GM12878 (cell line): ENCODE measurements around the gene ZNF860. TPM values are rescaled to one million over a fixed set of nuclear protein-coding genes. Genes with fewer than 3 reads are reported as not detected.

ENCODE experiments used
- ATAC-seq: fragments of 200-7000 bp; cut with Tn5 transposase; 3 replicates; pipeline ENCODE4 v1.9.1; 2020; ENCODE audit warnings: mild to moderate bottlenecking, moderate library complexity
- BruUV-seq: library from RNA; stranded (reverse); fragments of 400-500 nt; replicated peaks from 2 replicates; lab custom pipeline; 2021; lab: Mats Ljungman, UMichigan
- CTCF ChIA-PET: fragments of 300-600 bp; sonication (Branson Sonifier 250); formaldehyde crosslinking; extraction: SDS; loops from one replicate; lab custom pipeline; 2021; ENCODE audit warnings: inconsistent platforms; lab: Yijun Ruan, JAX
- POLR2A ChIA-PET: fragments of 350-600 bp; formaldehyde crosslinking; extraction: SDS; loops from one replicate; lab custom pipeline; 2021; ENCODE audit warnings: inconsistent platforms; lab: Charles Lee
- RAD21 ChIA-PET: fragments of 300-600 bp; sonication (Branson Sonifier 250); formaldehyde crosslinking; loops from one replicate; lab custom pipeline; 2023; ENCODE audit warnings: antibody characterized with exemption; ENCODE audit not compliant: unreplicated experiment; lab: Charles Lee
- SMC1A ChIA-PET: fragments of 300-600 bp; sonication (Branson Sonifier 250); formaldehyde crosslinking; loops from one replicate; lab custom pipeline; 2023; ENCODE audit not compliant: unreplicated experiment, uncharacterized antibody; lab: Charles Lee
- DNase-seq: peaks from one replicate; pipeline ENCODE4 v3.0.0-alpha.2; 2011; ENCODE audit warnings: low read depth, low spot score
- FAIRE-seq: peaks from 3 replicates; lab custom pipeline; 2011; peaks lifted over from hg19 to GRCh38; lab: Jason Lieb, UNC
- H2AFZ ChIP-seq: 2 replicates; pipeline ENCODE4 v1.6.0; 2011; ENCODE audit warnings: low read depth, low read length, control low read depth; ENCODE audit not compliant: control insufficient read depth
- H3K27ac ChIP-seq: 2 replicates; pipeline ENCODE4 v1.5.1; 2011; ENCODE audit warnings: control low read depth; ENCODE audit not compliant: control insufficient read depth, insufficient read depth
- H3K27me3 ChIP-seq, 2 experiments: replicated peaks in 1 of 2; 2 replicates each; pipeline versions ENCODE4 v1.6.0 to v1.6.1; 2011; ENCODE audit warnings: low read length in 1 of 2; ENCODE audit not compliant: control insufficient read depth in 2 of 2, insufficient read depth in 2 of 2
- H3K36me3 ChIP-seq, 2 experiments: 2 replicates each; pipeline ENCODE4 v1.5.1; 2011; ENCODE audit warnings: low read length in 1 of 2; ENCODE audit not compliant: control insufficient read depth in 2 of 2, insufficient read depth in 2 of 2
- H3K4me1 ChIP-seq: 2 replicates; pipeline ENCODE4 v1.6.1; 2011; ENCODE audit warnings: mild to moderate bottlenecking, low read length, moderate library complexity, mixed read lengths; ENCODE audit not compliant: control insufficient read depth, insufficient read depth
- H3K4me2 ChIP-seq: 2 replicates; pipeline ENCODE4 v1.6.0; 2011; ENCODE audit warnings: control low read depth; ENCODE audit not compliant: control insufficient read depth, insufficient read depth
- H3K4me3 ChIP-seq: fragments of 200-600 bp; sonication (generic); 2 replicates; pipeline ENCODE4 v1.5.1; 2016
- H3K79me2 ChIP-seq: 2 replicates; pipeline ENCODE4 v1.6.0; 2011; ENCODE audit warnings: low read length; ENCODE audit not compliant: control insufficient read depth, insufficient read depth
- H3K9ac ChIP-seq: 2 replicates; pipeline ENCODE4 v1.8.0; 2011; ENCODE audit warnings: low read length, control low read depth, mixed read lengths; ENCODE audit not compliant: control insufficient read depth, insufficient read depth
- H3K9me3 ChIP-seq: replicated peaks from 3 replicates; pipeline ENCODE4 v1.5.1; 2011; ENCODE audit warnings: mild to moderate bottlenecking, low read length; ENCODE audit not compliant: control insufficient read depth, insufficient read depth
- H4K20me1 ChIP-seq: 2 replicates; pipeline ENCODE4 v1.6.0; 2011; ENCODE audit not compliant: control insufficient read depth, insufficient read depth
- ASH2L ChIP-seq: fragments of 300-600, 200-600 bp; sonication (generic); IDR thresholded peaks from 2 replicates; pipeline ENCODE4 v1.6.1; 2017; ENCODE audit warnings: low read depth, mild to moderate bottlenecking, borderline replicate concordance
- EP300 ChIP-seq, 2 experiments: fragments of 150-350 bp in 1 of 2; IDR thresholded peaks; 2 replicates each; pipeline ENCODE4 v1.6.1; 2011 to 2012; ENCODE audit warnings: low read depth in 2 of 2, low read length in 2 of 2, borderline replicate concordance in 1 of 2, improper control_type of control experiment in 1 of 2, inconsistent platforms in 1 of 2; ENCODE audit not compliant: control insufficient read depth in 1 of 2
- ESRRA ChIP-seq: IDR thresholded peaks from 2 replicates; pipeline ENCODE4 v1.6.1; 2012; ENCODE audit warnings: mild to moderate bottlenecking, low read length, improper control_type of control experiment
- EZH2 ChIP-seq: IDR thresholded peaks from 2 replicates; pipeline ENCODE4 v1.6.1; 2012; ENCODE audit warnings: low read depth, mild to moderate bottlenecking, control low read depth, inconsistent platforms, low read length, borderline replicate concordance; ENCODE audit not compliant: control insufficient read depth
- MXI1 ChIP-seq: fragments of 150-350 bp; IDR thresholded peaks from 2 replicates; pipeline ENCODE4 v1.6.1; 2011; ENCODE audit warnings: low read depth, mild to moderate bottlenecking, inconsistent platforms, low read length, improper control_type of control experiment
- MYC ChIP-seq: IDR thresholded peaks from 2 replicates; pipeline ENCODE4 v1.6.1; 2011; ENCODE audit warnings: mild to moderate bottlenecking, low read length, moderate library complexity, inconsistent platforms; ENCODE audit not compliant: insufficient read depth, insufficient replicate concordance, insufficient read length, severe bottlenecking
- PAX8 ChIP-seq: fragments of 450-650 bp; IDR thresholded peaks from 2 replicates; pipeline ENCODE4 v1.6.1; 2017; ENCODE audit warnings: mild to moderate bottlenecking, moderate library complexity
- RAD21 ChIP-seq: IDR thresholded peaks from 2 replicates; pipeline ENCODE4 v1.6.1; 2011; ENCODE audit warnings: mild to moderate bottlenecking, low read depth, low read length, moderate library complexity; ENCODE audit not compliant: insufficient read depth
- SPI1 ChIP-seq: IDR thresholded peaks from 2 replicates; pipeline ENCODE4 v1.6.1; 2011; ENCODE audit warnings: low read depth, mild to moderate bottlenecking, low read length, moderate library complexity, borderline replicate concordance; ENCODE audit not compliant: insufficient read depth
- ZNF207 ChIP-seq: fragments of 450-650 bp; IDR thresholded peaks from 2 replicates; pipeline ENCODE4 v1.6.1; 2014; ENCODE audit warnings: antibody characterized with exemption, mild to moderate bottlenecking, borderline replicate concordance
- ZNF217 ChIP-seq: fragments of 450-650 bp; IDR thresholded peaks from 2 replicates; pipeline ENCODE4 v1.6.1; 2017; ENCODE audit warnings: antibody characterized with exemption, mild to moderate bottlenecking
- ZNF384 ChIP-seq: IDR thresholded peaks from 2 replicates; pipeline ENCODE4 v1.6.1; 2012; ENCODE audit warnings: low read depth, mild to moderate bottlenecking, low read length, improper control_type of control experiment, borderline replicate concordance
- WGBS: methylation state at CpG from one replicate; pipeline ENCODE4 v1.1.6; 2016; ENCODE audit warnings: low lambda C conversion rate; ENCODE audit not compliant: insufficient replicate concordance, insufficient coverage; ENCODE audit errors: missing lambda C conversion rate; 5-methylcytosine and 5-hydroxymethylcytosine counted together
- in situ Hi-C: fragments of 300-500 bp; cut with MboI; formaldehyde crosslinking; loops from 9 replicates; pipeline ENCODE4 v1.14.3; 2018; ENCODE audit warnings: mixed read lengths
- intact Hi-C: fragments of 100-400 bp; cut with micrococcal nuclease; formaldehyde crosslinking; loops from one replicate; pipeline ENCODE4 v1.14.2; 2022; ENCODE audit not compliant: unreplicated experiment
- polyA plus RNA-seq, 11 experiments: library from polyadenylated mRNA; depleted of rRNA in 4 of 11; unstranded in 6 of 11; stranded (reverse) in 5 of 11; fragments of >200 nt; fragmentation: Nextera tagmentation in 4 of 11; fragmentation: Illumina TruSeq in 1 of 11; extraction: Ambion mirVana in 4 of 11; extraction: Trizol in 1 of 11; gene quantifications; 1 replicate in 1 of 11; 2 replicates in 10 of 11; pipeline versions ENCODE4 v1.2.1 to v1.2.3, GENCODE V29; 2011 to 2016; ENCODE audit warnings: inconsistent platforms in 2 of 11, missing spikeins in 2 of 11, low read depth in 1 of 11
- total RNA-seq, 4 experiments: library from RNA; depleted of rRNA in 3 of 4; stranded (reverse); fragments of >200 nt in 3 of 4; fragmentation: Illumina TruSeq in 1 of 4; extraction: Trizol in 1 of 4; gene quantifications; 2 replicates each; pipeline versions ENCODE4 v1.2.1 to v1.2.3, GENCODE V29; 2013 to 2021
- TF ChIP-seq, protein P1 (sequence below): IDR thresholded peaks from 2 replicates; pipeline ENCODE4 v1.6.1; 2012; ENCODE audit warnings: low read depth, low read length, improper control_type of control experiment
- TF ChIP-seq, protein P2 (sequence below): IDR thresholded peaks from 2 replicates; pipeline ENCODE4 v1.6.1; 2012; ENCODE audit warnings: low read depth, low read length, improper control_type of control experiment
- TF ChIP-seq, protein P3 (sequence below): IDR thresholded peaks from 2 replicates; pipeline ENCODE4 v1.6.1; 2012; ENCODE audit warnings: improper control_type of control experiment, low read depth, low read length; ENCODE audit not compliant: insufficient replicate concordance
- TF ChIP-seq, protein P4 (sequence below): IDR thresholded peaks from 2 replicates; pipeline ENCODE4 v1.6.1; 2011; ENCODE audit warnings: borderline replicate concordance, low read depth, mild to moderate bottlenecking, moderate library complexity, mixed read lengths, low read length; ENCODE audit not compliant: insufficient read depth; ENCODE audit errors: extremely low read length

The ZNF860 gene
- total and polyA plus RNA-seq, 10 of the 15 experiments (the other 5 are each of a cell fraction or from before 2014, with no cell fraction given), result not detected

DNA sequence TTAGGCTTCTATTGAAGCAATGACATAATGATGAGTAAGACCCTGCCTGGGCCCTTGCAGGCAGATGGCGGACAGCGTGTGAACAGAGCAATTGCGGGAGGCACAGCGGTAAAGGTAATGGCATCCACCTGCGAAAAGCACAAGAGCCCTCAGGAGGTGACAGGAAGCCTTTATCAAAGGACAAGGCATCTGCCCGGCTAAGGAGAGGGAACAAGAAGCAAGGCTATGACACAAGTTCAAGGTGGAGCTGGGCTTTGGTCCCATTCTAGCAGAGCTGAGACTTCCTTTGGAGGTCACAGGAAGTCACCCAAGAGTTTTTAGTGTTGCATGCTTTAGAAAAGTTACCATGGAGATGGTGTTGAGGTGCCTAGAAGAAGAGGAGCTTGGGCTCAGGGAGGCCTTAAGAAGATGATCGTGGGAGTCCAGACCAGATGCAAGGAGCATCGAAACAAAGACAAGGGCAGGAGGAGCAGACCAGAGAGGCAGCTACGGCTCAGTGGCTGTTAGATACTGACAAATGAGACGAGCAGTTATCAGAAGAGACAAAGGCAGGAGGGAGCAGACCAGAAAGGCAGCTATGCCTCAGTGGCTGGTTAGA, 35.0 kb upstream of the ZNF860 start:
- WGBS, result 14% methylated on average over 10 of the region's 10 CpGs
- H3K4me2 ChIP-seq, result no peak overlapping the region
- ChIA-PET SMC1A (no interaction called here), CTCF (no interaction called here), POLR2A (no interaction called here), RAD21 (no interaction called here)
- ATAC-seq (no peak), DNase-seq (no peak), FAIRE-seq (no peak)
- no peak overlapping the region for H3K4me3 ChIP-seq
- BruUV-seq, result no TSS peak
- intact Hi-C loops (no loop called here), in situ Hi-C loops (no loop called here)
- H3K9me3 ChIP-seq, result no peaks in the 10 kb centered on the region; the same call in 1 of the 3 replicates
- H4K20me1 ChIP-seq, result no peaks in the 10 kb centered on the region; the same call in 1 of the 2 replicates
- no peak overlapping the region for H3K27ac ChIP-seq
- H2AFZ ChIP-seq, result no peak overlapping the region
- H3K9ac ChIP-seq, result no peak overlapping the region
- H3K4me1 ChIP-seq, result no peaks in the 10 kb centered on the region
- H3K79me2 ChIP-seq, result no peaks in the 10 kb centered on the region
- H3K27me3 ChIP-seq, result peaks cover 0 to 5% of the 10 kb centered on the region in 2 experiments; a peak in 2 of 4 replicates
- H3K36me3 ChIP-seq, result no peaks in the 10 kb centered on the region
- TF ChIP-seq ZNF217 (no peak), ASH2L (no peak), MYC (no peak), PAX8 (no peak), ZNF384 (no peak), MXI1 (no peak), ZNF207 (no peak), ESRRA (no peak), EP300 (IDR thresholded peaks at IDR 0.05; ENCODE audit: borderline replicate concordance in 1 of 2, control insufficient read depth in 1 of 2, low read depth in 2 of 2, low read length in 2 of 2) (no peak), EZH2 (no peak), SPI1 (no peak), RAD21 (no peak)
- TF ChIP-seq, protein P1, sequence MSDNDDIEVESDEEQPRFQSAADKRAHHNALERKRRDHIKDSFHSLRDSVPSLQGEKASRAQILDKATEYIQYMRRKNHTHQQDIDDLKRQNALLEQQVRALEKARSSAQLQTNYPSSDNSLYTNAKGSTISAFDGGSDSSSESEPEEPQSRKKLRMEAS, result no peak
- TF ChIP-seq, protein P2, sequence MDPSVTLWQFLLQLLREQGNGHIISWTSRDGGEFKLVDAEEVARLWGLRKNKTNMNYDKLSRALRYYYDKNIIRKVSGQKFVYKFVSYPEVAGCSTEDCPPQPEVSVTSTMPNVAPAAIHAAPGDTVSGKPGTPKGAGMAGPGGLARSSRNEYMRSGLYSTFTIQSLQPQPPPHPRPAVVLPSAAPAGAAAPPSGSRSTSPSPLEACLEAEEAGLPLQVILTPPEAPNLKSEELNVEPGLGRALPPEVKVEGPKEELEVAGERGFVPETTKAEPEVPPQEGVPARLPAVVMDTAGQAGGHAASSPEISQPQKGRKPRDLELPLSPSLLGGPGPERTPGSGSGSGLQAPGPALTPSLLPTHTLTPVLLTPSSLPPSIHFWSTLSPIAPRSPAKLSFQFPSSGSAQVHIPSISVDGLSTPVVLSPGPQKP, result no peak
- TF ChIP-seq, protein P3, sequence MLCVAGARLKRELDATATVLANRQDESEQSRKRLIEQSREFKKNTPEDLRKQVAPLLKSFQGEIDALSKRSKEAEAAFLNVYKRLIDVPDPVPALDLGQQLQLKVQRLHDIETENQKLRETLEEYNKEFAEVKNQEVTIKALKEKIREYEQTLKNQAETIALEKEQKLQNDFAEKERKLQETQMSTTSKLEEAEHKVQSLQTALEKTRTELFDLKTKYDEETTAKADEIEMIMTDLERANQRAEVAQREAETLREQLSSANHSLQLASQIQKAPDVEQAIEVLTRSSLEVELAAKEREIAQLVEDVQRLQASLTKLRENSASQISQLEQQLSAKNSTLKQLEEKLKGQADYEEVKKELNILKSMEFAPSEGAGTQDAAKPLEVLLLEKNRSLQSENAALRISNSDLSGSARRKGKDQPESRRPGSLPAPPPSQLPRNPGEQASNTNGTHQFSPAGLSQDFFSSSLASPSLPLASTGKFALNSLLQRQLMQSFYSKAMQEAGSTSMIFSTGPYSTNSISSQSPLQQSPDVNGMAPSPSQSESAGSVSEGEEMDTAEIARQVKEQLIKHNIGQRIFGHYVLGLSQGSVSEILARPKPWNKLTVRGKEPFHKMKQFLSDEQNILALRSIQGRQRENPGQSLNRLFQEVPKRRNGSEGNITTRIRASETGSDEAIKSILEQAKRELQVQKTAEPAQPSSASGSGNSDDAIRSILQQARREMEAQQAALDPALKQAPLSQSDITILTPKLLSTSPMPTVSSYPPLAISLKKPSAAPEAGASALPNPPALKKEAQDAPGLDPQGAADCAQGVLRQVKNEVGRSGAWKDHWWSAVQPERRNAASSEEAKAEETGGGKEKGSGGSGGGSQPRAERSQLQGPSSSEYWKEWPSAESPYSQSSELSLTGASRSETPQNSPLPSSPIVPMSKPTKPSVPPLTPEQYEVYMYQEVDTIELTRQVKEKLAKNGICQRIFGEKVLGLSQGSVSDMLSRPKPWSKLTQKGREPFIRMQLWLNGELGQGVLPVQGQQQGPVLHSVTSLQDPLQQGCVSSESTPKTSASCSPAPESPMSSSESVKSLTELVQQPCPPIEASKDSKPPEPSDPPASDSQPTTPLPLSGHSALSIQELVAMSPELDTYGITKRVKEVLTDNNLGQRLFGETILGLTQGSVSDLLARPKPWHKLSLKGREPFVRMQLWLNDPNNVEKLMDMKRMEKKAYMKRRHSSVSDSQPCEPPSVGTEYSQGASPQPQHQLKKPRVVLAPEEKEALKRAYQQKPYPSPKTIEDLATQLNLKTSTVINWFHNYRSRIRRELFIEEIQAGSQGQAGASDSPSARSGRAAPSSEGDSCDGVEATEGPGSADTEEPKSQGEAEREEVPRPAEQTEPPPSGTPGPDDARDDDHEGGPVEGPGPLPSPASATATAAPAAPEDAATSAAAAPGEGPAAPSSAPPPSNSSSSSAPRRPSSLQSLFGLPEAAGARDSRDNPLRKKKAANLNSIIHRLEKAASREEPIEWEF, result no peak
- TF ChIP-seq, protein P4, sequence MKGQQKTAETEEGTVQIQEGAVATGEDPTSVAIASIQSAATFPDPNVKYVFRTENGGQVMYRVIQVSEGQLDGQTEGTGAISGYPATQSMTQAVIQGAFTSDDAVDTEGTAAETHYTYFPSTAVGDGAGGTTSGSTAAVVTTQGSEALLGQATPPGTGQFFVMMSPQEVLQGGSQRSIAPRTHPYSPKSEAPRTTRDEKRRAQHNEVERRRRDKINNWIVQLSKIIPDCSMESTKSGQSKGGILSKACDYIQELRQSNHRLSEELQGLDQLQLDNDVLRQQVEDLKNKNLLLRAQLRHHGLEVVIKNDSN, result no peak
